Measurements from ENCODE around the gene KIF16B. TPM values are rescaled to one million over a fixed set of nuclear protein-coding genes. Genes with fewer than 3 reads are reported as not detected.

Gene KIF16B
- total RNA-seq, 1 donor from 2014 or later = 27.0 TPM

DNA sequence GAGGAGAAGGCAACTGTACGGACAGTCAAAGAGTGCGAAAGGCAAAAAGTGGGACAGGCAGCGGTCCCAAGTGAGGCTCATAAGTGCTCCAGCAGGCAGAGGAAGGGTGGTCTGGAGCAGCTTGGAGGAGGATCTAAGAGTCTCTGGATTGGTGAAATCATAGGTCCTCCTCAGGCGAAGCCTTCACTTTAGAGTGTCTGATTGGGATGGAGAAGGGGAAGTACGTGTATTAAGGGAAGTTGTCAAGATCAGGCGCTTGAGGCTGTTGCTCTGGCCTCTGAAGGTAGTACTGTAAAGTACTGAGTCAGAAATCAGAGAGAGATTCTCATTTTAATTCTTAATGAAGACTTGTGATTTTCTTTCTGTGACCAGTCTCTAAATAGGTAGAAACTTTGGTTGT is 185.6 kb downstream of the KIF16B start:
- Mint-ChIP-seq H3K27me3 (ENCODE audit: unreplicated experiment) (no peaks in the 10 kb centered on the region), H3K4me3 (ENCODE audit: unreplicated experiment) (no peak overlapping the region), H3K36me3 (ENCODE audit: unreplicated experiment) (no peaks in the 10 kb centered on the region), H3K27ac (ENCODE audit: unreplicated experiment) (no peak overlapping the region), H3K9me3 (ENCODE audit: unreplicated experiment) (no peaks in the 10 kb centered on the region), H3K4me1 (ENCODE audit: low read depth, unreplicated experiment) (no peaks in the 10 kb centered on the region)
- TF ChIP-seq, protein P1, sequence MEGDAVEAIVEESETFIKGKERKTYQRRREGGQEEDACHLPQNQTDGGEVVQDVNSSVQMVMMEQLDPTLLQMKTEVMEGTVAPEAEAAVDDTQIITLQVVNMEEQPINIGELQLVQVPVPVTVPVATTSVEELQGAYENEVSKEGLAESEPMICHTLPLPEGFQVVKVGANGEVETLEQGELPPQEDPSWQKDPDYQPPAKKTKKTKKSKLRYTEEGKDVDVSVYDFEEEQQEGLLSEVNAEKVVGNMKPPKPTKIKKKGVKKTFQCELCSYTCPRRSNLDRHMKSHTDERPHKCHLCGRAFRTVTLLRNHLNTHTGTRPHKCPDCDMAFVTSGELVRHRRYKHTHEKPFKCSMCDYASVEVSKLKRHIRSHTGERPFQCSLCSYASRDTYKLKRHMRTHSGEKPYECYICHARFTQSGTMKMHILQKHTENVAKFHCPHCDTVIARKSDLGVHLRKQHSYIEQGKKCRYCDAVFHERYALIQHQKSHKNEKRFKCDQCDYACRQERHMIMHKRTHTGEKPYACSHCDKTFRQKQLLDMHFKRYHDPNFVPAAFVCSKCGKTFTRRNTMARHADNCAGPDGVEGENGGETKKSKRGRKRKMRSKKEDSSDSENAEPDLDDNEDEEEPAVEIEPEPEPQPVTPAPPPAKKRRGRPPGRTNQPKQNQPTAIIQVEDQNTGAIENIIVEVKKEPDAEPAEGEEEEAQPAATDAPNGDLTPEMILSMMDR (IDR thresholded peaks at IDR 0.05; ENCODE audit: partially characterized antibody, unreplicated experiment) = no peak
- no peak for DNase-seq

DNA sequence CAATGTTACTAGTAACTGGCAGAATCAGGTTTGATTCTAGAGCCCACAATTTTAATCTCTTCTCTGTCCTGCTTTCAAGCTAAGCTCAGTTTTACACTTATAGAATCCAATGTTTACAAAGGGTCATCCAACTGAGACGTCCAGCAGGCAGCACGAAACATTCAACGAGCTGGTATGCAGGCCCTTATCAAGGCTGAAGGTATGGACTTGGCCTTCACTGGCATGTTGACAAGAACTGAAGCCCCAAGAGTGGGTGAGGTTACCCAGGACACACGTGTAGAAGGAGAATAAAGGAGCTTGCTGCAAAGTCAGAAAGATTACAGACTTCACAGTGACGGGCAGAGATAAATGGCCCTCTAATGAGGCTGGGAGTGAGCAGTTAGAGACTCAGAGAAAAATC is 187.4 kb downstream of the KIF16B start:
- no peak overlapping the region for H3K4me3 Mint-ChIP-seq (ENCODE audit: unreplicated experiment)

DNA sequence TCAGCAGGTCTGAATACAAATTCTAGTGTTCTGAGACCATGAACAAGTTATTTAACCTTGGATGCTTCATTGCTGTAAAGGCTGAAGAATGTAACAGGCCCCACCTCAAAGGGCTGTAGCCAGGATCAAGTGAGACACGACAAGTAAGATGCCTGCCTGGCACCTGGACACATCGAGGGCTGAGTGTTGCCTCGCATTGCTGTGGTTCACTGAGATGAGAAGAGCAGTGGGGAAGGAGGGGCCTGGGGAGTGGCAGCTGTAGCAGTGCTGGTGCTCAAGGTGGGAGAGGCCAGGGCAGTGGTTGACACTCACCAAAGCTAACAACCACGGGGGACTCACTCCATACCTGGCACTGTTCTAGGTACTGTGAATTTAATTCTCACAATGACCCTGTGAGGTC is 187.8 kb downstream of the KIF16B start:
- no peak overlapping the region for H3K4me3 Mint-ChIP-seq (ENCODE audit: unreplicated experiment)
- no peaks in the 10 kb centered on the region for H3K4me1 Mint-ChIP-seq (ENCODE audit: low read depth, unreplicated experiment)
- TF ChIP-seq, protein P1 (IDR thresholded peaks at IDR 0.05; ENCODE audit: partially characterized antibody, unreplicated experiment) = no peak
- no peak for DNase-seq
- H3K27me3 Mint-ChIP-seq (ENCODE audit: unreplicated experiment) = no peaks in the 10 kb centered on the region
- H3K27ac Mint-ChIP-seq (ENCODE audit: unreplicated experiment) = no peak overlapping the region
- no peaks in the 10 kb centered on the region for H3K36me3 Mint-ChIP-seq (ENCODE audit: unreplicated experiment)
- H3K9me3 Mint-ChIP-seq (ENCODE audit: unreplicated experiment) = no peaks in the 10 kb centered on the region

More for the DNA sequence above, 187.4 kb downstream of the KIF16B start:
- Mint-ChIP-seq H3K36me3 (ENCODE audit: unreplicated experiment) (no peaks in the 10 kb centered on the region), H3K27me3 (ENCODE audit: unreplicated experiment) (no peaks in the 10 kb centered on the region), H3K4me1 (ENCODE audit: low read depth, unreplicated experiment) (no peaks in the 10 kb centered on the region), H3K9me3 (ENCODE audit: unreplicated experiment) (no peaks in the 10 kb centered on the region), H3K27ac (ENCODE audit: unreplicated experiment) (no peak overlapping the region)
- TF ChIP-seq, protein P1 (IDR thresholded peaks at IDR 0.05; ENCODE audit: partially characterized antibody, unreplicated experiment) = no peak
- no peak for DNase-seq

- Mint-ChIP-seq H3K9me3 (ENCODE audit: unreplicated experiment) (peaks cover 1% of the 10 kb centered on the region), H3K36me3 (ENCODE audit: unreplicated experiment) (peaks cover 7% of the 10 kb centered on the region), H3K4me1 (ENCODE audit: low read depth, unreplicated experiment) (no peaks in the 10 kb centered on the region), H3K27me3 (ENCODE audit: unreplicated experiment) (peaks cover 2% of the 10 kb centered on the region), H3K4me3 (ENCODE audit: unreplicated experiment) (no peak overlapping the region), H3K27ac (ENCODE audit: unreplicated experiment) (no peak overlapping the region)
- no peak for DNase-seq
- TF ChIP-seq, protein P1 (IDR thresholded peaks at IDR 0.05; ENCODE audit: partially characterized antibody, unreplicated experiment) = no peak
These were observed 191.8 kb downstream of the KIF16B start for GRCh38 chr20:16381444-16381843.

DNA sequence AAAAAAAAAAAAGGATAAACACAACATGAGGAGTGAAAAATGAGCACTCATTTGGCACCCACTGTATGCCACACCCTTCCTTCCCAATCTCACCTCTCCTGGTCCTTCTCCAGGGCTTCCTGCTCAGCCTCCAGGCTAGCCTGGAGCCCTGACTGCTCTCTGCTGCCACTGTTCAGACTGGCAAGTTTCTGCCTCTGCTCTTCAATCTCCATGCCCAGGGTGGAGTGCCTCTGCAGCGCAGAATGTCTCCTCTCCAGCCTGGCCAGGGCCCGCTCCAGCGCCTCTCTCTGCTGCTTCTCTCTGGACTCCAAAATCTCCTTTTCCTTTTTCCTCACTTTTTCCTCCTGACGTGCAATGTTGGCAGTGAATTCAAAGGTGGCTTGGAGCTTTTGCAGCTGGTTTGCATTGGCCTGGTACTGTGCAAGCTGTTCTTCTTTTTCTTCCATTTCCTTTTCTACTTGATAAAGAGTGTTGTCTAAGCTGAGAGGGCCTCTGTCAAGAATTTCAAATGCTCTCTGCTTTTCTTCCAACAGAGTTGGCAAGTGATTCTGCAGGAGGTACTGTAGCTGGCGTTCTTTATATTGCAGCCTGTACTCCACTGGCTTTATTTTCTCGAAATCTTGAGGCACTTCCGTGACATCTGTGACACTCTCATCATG is 194.4 kb downstream of the KIF16B start:
- peaks cover 7% of the 10 kb centered on the region for H3K36me3 Mint-ChIP-seq (ENCODE audit: unreplicated experiment)
- no peaks in the 10 kb centered on the region for H3K4me1 Mint-ChIP-seq (ENCODE audit: low read depth, unreplicated experiment)
- TF ChIP-seq, protein P1 (IDR thresholded peaks at IDR 0.05; ENCODE audit: partially characterized antibody, unreplicated experiment) = no peak
- peaks cover 1% of the 10 kb centered on the region for H3K9me3 Mint-ChIP-seq (ENCODE audit: unreplicated experiment)
- H3K27me3 Mint-ChIP-seq (ENCODE audit: unreplicated experiment) = peaks cover 2% of the 10 kb centered on the region
- DNase-seq = no peak
- no peak overlapping the region for H3K4me3 Mint-ChIP-seq (ENCODE audit: unreplicated experiment)
- H3K27ac Mint-ChIP-seq (ENCODE audit: unreplicated experiment) = no peak overlapping the region
